ENCODE results near the gene NDFIP1. TPM values are rescaled to one million over a fixed set of nuclear protein-coding genes. Genes with fewer than 3 reads are reported as not detected.
"Not testable (repeated sequence)": the region's sequence is repeated elsewhere in the genome, so short reads cannot be mapped to it uniquely, and the experiment has no call there.

NDFIP1 gene
- polyA plus RNA-seq, 4 donors, result 116 to 154 (median 136) TPM

DNA sequence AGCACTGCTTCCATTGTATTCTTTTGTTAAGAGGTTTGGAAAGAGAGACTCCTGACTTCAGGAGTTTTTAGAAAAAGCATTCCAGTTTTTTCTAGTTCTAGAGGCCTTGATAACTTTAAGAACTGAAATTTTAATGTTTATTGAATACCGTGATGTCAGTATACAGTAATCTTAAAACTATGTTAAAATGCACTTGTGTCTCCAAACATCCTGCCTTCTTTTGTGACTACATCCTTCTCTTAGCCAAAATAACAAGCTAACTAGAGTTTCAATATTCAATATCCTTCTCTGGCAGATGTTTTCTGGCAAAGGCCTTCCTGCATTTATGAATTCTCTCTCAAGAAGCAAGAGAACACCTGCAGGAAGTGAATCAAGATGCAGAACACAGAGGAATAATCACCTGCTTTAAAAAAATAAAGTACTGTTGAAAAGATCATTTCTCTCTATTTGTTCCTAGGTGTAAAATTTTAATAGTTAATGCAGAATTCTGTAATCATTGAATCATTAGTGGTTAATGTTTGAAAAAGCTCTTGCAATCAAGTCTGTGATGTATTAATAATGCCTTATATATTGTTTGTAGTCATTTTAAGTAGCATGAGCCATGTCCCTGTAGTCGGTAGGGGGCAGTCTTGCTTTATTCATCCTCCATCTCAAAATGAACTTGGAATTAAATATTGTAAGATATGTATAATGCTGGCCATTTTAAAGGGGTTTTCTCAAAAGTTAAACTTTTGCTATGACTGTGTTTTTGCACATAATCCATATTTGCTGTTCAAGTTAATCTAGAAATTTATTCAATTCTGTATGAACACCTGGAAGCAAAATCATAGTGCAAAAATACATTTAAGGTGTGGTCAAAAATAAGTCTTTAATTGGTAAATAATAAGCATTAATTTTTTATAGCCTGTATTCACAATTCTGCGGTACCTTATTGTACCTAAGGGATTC, 43.1 kb downstream of the NDFIP1 start:
- peak; percentile 55 to 64 (median 60) for DNase-seq (ENCODE audit: low read depth in 4 of 4, low spot score in 3 of 4)

DNA sequence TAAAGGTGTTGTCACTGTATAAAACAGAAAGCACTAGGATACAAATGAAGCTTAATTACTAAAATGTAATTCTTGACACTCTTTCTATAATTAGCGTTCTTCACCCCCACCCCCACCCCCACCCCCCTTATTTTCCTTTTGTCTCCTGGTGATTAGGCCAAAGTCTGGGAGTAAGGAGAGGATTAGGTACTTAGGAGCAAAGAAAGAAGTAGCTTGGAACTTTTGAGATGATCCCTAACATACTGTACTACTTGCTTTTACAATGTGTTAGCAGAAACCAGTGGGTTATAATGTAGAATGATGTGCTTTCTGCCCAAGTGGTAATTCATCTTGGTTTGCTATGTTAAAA, 43.8 kb downstream of the NDFIP1 start:
- no peak for DNase-seq (ENCODE audit: low read depth in 4 of 4, low spot score in 3 of 4)

DNA sequence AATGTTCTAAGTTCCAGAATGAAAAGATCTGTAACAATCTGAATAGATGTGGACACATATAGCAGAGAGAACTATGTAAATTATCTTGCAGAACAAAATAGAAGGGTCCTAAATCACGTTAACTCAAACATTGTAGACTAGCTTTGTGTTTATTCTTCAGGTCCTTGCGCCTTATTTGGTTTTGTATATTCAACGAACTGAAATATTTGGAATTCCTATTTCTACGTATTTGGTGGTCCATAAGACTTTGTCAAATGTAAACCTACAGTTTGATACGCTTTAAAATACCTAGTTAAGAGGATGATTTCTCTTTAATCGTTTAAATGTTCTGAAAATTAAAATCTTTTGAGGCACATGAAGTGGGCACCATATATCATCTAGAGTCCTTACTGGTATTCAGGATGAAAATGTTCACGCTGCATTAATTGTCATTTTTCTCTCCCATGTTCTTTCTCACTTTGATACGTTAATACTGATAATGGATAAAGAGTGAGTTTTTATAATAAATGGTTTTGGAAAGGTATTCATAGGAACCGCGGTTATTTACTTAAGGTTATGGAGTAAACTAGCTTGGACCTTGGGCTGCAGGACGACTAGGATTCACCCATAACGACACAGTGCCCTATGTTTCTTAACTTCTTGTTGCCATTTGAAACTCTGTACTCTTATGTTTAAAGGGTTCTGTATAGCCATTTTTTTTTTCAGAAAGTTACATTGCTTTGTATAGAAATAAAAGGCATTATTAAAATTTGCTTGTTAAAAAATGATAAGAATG, 45.3 kb downstream of the NDFIP1 start:
- no peak for DNase-seq (ENCODE audit: low read depth in 4 of 4, low spot score in 3 of 4)

DNA sequence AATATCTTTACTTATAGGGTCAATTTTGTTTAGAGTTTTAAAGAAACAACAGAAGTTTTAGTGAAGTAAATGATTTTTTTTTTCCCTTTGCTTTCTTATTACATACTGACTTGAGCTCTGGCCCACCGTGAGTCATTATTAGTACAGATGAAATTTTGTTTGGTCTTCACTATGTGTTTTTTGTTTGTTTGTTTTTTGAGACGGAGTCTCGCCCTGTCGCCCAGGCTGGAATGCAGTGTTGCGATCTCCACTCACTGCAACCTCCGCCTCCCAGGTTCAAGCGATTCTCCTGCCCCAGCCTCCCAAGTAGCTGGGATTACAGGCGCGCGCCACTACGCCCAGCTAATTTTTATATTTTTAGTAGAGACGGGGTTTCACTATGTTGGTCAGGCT, 45.9 kb downstream of the NDFIP1 start:
- not testable (repeated sequence) for DNase-seq (ENCODE audit: low read depth in 4 of 4, low spot score in 3 of 4)

DNA sequence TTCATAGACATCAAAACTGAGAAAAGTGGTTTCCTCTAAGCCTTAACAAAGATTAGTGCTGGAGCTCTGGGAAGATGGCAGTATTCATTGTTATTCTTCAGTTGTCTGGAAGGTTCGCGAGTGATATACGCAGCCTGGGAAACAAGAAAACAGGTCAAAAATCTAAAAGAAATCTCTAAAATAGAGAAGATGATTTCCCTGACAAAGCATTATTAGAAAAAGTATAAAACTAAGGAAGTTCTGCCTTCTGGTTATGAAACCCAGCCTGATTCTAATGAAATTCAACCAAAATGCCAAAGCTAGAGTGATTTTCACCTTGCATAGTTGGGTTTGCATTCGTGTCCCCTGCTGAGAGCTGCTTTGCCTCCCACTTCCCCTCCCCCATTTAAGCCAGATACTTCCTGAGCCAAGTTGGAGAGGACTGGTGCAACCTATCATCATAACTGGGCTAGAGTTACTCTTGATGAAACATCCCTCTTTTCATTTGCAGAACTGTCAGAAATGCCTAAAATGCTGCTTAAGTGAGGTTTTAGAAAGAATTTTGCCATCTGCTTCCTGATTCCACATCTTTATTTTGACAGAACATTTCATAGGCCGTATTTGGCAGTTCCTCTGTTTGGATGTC, 48.4 kb downstream of the NDFIP1 start:
- DNase-seq (ENCODE audit: low read depth in 4 of 4, low spot score in 3 of 4), result no peak

DNA sequence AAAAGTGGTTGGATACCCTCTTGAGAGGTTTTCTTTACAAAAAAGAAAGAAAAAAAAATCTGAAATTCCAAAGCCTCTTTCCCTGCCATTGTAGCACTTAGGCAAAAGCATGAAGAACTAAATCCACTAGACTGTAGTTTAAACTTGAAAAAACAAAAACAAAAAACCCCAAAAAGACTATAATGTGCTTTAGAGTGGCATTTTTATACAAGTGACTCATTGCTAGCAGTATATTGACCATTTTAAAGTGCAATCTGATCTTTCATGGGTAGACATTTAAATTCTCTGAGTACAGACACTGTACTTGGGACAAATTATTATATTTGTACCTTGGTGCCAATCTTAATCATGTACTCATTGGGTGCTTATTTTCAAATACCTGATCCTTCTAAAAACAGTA, 50.8 kb downstream of the NDFIP1 start:
- DNase-seq (ENCODE audit: low read depth in 4 of 4, low spot score in 3 of 4), result no peak

DNA sequence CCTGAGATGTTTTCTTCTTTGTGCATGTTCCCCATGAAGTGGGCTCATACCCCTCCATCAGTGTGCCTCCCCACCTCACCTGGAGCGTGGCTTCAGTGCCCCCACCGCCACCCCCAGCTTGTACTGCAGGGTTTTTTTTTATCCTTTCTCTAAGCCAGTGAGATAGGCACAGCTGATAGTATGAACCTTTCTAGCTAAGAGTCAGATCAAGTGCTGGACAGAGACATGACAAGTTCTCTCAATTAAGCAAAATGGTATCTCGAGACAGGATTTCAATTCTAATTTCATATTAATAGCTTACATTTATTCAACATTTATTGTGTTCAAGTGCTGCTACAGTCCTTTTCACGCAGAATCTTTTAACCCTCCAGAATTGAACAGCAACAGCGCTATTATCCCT, 55.7 kb downstream of the NDFIP1 start:
- no peak for DNase-seq (ENCODE audit: low read depth in 4 of 4, low spot score in 3 of 4)

DNA sequence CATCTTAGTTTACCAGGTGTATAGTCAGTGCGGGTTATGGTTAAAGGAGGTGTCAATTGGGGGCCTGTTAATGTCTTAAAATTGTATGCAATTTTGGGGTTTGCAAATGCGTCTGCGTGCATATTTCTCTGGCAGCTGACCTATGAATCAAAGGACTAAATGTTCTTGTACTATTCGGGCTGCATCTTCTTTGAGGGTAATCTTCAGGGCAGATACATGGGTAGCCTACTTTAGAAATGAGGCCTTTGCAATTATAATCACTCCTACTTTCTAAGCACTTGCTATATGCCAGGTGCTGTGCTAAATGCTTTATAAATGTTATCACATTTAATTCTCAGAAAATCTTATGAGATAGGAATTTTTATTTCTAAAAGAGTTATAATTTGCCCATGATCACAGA, 58.2 kb downstream of the NDFIP1 start:
- DNase-seq (ENCODE audit: low read depth in 4 of 4, low spot score in 3 of 4), result no peak

DNA sequence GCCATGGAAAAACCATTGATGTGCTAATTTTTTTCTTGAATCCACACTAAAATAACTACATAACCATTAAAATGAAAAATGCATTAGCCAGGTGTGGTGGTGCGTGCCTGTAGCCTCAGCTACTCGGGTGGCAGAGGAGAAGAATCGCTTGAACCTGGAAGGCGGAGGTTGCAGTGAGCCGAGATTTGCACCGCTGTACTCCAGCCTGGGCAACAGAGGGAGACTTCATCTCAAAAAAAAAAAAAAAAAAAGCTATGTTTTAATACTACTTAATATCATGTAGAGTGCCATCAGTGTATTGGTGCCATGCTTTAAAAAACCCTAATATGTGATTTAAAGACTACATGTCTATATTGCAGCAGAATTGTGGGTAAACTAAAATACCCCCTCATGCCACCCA, 58.9 kb downstream of the NDFIP1 start:
- no peak for DNase-seq (ENCODE audit: low read depth in 4 of 4, low spot score in 3 of 4)

DNA sequence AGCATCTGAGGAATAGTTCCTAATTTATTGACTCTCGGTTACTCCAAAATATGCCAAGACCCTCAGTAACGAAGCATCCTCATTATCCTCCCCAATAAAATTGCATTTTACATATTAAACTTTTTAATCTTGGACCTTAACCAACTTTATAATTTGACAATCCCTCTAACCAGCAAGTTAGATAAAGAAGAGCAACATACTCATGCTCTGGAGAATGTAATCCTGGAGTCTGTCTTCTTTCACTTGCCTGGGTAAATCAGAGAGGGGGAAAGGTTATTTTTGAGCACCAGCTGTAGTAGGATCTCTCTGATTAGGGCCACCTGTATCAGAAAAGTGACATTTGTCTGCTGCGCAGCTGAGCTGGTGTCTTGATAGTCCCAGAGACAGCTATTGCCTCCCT, 59.8 kb downstream of the NDFIP1 start:
- DNase-seq (ENCODE audit: low read depth in 4 of 4, low spot score in 3 of 4), result no peak

DNA sequence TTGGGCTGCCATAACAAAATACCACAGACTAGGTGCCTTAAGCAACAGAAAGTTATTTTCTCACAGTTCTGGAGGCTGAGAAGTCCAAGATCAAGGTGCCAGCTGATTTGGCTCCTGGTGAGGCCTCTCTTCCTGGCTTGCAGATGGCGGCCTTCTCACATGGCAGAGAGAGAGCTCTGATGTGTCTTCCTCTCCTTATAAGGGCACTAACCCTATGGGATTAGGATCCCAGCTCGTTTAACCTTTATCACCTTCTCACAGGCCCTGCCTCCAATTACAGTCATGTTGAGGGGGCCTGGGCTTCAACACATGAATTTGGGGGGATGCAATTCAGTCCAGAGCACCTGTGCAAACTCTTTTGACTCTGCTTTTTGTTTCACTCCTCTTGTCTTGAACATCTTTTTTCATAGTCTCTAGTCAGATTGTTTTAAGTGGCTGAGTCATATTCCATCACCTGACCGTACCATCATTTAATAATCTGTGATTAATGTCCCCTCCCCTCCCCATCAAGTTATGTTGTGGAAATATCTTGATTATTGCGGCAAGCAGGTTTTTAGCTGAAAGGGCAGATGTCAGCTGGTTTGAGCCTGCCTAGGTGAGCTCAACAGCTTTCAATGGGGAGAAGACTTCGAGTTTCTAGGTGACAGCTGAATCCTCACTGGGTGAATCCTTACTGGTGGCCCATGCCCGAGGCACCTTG, 61.8 kb downstream of the NDFIP1 start:
- DNase-seq (ENCODE audit: low read depth in 4 of 4, low spot score in 3 of 4), result no peak

DNA sequence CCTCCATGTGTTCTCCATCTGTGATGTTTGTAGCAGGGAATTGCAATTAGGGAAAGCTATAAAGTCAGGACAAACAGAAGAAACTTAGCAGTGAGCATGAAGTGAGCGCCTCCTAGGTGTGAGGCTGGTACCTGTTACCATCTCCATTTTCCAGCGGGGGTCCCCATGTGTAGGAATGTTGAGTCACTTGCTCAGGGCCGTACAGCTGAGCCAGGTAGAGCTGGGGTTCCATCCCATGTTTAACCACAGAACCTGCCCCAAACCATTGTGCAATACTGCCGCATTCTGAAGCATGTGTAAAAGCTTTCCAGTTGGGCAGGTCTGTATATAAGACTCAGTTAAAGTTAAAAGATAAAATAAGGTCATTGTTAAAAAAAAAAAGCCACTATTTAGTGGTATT, 62.7 kb downstream of the NDFIP1 start:
- DNase-seq (ENCODE audit: low read depth in 4 of 4, low spot score in 3 of 4), result no peak

DNA sequence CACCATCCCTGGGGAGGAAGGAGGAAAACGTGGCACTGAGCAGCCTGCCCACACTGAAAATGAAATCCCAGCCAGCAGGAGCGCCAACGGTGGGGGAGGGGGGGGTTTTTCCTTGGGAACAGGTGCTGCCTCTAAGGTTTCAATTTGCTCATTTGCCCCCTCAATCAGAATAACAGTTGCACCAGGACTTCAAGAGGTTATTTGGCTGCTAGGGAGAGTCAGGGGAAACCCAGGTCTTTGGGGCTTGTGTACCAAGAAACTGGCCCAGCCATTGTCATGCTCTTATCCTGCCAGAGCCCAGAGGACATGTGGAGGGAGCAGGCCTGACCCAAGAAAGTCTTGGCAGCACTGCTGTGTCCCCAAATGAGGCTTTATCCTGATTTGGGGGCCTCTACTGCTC, 66.5 kb downstream of the NDFIP1 start:
- DNase-seq (ENCODE audit: low read depth in 4 of 4, low spot score in 3 of 4), result no peak

DNA sequence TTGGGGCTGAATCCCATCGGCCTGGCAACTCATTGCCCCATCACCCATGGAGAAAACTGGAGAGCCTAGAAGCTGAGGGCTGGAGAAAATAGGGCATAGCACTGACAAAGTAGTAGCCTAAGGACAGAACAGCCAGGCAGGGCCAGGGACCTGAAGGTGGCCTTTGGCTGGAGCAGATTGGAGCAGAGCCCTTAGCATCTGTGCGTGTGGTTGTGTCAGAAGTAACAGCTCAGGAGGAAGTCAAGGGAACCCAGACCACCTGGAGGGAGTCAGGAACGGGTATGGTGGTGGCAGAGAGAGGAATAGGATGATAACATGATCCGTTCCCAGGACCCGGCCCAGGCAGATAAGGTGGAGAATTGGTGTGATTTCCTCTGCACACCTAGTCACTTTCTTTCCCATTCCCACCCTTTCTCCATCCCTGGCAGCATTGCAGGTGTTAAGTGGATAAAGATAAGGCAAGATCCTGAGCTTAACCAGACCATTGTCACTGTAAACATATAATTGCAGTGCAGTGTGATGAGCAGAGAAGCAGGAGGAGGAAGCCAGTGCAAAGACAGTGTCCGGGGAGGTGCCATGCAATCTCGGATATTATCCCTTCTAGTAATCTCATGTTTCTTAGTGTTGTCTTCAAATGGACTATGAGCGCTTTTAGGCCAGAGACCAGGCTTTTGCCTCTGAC, 67.0 kb downstream of the NDFIP1 start:
- DNase-seq (ENCODE audit: low read depth in 4 of 4, low spot score in 3 of 4), result no peak

DNA sequence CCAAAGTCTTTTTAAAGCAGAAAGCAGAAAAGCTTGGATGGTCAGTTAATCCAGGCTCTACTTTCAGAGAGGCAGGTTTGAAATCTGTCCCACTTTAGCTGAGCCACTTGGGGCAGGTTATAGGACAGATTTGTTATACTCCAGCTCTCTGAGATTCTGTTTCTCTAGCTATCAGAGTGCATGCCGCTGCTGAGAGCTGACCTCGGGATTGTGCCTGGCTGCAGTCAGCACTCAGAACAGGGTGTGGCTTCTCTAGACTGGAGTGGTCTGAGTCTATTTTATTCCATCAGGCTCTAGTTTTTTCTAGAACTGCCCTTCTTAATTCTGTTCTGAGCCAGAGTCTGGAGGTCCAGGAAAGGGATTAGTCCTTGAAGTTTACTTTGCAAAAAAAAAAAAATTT, 67.7 kb downstream of the NDFIP1 start:
- DNase-seq (ENCODE audit: low read depth in 4 of 4, low spot score in 3 of 4), result no peak

DNA sequence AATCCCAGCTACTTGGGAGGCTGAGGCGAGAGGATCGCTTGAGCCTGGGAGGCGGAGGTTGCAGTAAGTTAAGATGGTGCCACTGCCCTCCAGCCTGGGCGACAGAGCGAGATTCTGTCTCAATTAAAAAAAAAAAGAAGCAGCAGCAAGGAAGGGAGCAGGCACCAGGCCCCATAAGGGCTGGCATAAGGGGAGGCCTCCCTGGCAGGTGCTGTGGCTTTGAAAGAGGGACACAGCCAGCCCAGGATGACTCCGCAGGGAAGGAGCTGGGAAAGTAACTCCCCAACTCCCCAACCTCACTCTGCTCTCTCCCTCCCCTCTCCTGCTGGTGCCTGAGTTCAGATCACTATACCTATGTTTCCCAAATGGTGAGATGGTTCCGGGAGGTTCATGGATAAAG, 70.1 kb downstream of the NDFIP1 start:
- no peak for DNase-seq (ENCODE audit: low read depth in 4 of 4, low spot score in 3 of 4)

DNA sequence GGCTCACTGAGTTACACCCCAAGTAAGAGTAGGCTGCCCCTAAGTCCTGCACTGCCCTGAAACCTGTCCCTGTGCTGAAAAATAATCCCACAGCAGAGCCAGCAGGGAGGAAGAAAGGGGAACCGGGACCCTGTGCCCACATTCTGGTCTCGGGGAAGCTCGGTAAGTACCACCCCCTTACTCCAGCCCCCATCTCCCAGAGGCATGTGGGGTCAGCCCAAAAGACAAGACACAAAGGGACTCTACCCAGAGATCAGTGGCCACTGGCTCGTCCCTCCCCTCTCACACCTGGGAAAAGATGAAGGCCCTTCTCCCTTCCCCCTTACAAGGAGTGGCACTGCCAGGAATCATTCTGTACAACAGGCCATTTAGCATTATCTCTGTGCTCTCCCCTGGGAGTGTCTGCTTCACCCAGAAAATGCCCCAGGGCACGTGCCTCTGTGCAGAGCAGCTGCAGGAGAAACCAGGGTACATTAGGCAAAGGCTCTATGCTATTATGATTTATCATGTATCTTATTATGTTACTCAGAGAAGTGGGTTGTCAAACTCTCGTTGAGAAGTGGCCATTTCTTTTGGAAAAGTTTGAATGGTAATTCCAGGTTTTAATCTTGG, 71.3 kb downstream of the NDFIP1 start:
- no peak for DNase-seq (ENCODE audit: low read depth in 4 of 4, low spot score in 3 of 4)

DNA sequence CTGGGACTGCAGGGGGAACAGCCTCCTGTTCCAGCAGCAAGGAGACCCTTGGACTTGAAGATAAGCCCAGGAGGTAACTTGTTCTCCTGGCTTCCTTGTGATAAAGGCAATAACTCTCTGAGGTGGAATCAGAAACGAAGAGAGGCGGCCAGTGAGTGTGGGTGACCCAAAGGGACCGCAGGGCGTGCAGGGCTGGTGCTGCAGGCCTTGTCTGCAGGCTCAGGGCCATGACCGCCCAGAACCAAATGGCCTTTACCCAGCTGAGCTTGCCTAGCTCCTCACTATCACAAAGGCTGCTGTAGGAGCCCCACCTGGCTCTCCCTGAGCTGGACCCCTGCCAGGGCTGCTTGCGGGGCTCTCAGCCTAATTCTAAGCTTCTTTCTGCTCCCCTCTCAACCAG, 72.5 kb downstream of the NDFIP1 start:
- no peak for DNase-seq (ENCODE audit: low read depth in 4 of 4, low spot score in 3 of 4)

DNA sequence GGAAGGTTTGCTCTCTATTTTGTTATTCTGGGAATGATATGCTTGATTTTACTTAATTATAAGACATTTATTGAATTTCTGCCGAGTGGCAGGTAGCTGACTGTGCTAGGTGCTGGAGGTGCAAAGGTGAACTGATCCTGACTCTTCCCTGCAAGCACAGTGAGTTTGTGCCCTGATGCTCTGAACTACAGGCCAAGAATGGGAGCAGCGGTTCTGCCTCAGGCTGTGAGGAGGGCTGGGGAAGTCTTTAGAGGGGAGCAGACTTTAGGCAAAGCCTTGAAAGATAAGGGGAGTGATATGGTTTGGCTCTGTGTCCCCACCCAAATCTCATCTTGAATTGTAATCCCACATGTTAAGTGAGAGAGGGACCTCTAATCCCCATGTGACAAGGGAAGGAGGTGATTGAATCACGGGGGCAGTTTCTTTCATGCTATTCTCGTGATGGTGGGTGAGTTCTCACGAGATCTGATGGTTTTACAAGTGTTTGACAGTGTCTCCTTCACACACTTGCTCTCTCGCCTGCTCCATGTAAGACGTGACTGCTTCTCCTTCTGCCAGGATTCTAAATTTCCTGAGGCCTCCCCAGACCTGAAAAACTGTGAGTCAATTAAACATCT, 73.1 kb downstream of the NDFIP1 start:
- no peak for DNase-seq (ENCODE audit: low read depth in 4 of 4, low spot score in 3 of 4)

DNA sequence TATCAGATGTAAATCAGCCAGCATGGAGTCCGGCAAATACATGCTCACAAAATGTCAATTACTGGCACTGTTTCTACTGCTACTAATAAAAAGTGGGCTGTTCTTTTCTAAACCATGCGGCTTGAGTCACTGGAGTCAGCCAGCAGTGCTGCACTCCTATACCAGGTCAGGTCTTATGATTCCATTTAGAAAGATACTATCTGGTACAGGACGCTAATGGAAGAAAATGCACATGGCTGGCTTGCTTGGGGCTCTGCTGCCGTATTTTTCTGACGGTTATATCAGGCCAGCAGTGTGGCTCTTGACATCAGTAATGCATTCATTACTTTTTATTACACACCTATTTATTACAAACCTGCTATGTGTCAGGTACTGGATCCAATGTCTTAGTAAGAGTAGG, 74.3 kb downstream of the NDFIP1 start:
- DNase-seq (ENCODE audit: low read depth in 4 of 4, low spot score in 3 of 4), result no peak
